Mucosa of gallbladder (tissue), 1 donor: Measurements from ENCODE around the gene FBXW10. TPM values are rescaled to one million over a fixed set of nuclear protein-coding genes. Genes with fewer than 3 reads are reported as not detected.
"Not testable (repeated sequence)": the region's sequence is repeated elsewhere in the genome, so short reads cannot be mapped to it uniquely, and the experiment has no call there.

Experiments used
- DNase-seq: peaks from one replicate; pipeline ENCODE4 v3.0.0-alpha.2; 2020; ENCODE audit warnings: low spot score
- total RNA-seq: library from RNA; stranded (reverse); gene quantifications from one replicate; pipeline ENCODE4 v1.2.1, GENCODE V29; 2021
- donor health status: DM: no; HTN: no; CAD: no.

FBXW10 gene
- total RNA-seq, 1 donor from 2014 or later, result 0.86 TPM

GRCh38 chr17:18750242-18750641, 6.4 kb downstream of the FBXW10 start:
- DNase-seq, result not testable (repeated sequence)

GRCh38 chr17:18753829-18754409, 10.1 kb downstream of the FBXW10 start:
- not testable (repeated sequence) for DNase-seq

GRCh38 chr17:18755969-18756368, 12.1 kb downstream of the FBXW10 start:
- not testable (repeated sequence) for DNase-seq

- DNase-seq, result peak; percentile 12
These were observed 13.7 kb downstream of the FBXW10 start for GRCh38 chr17:18757368-18758044.

- not testable (repeated sequence) for DNase-seq
These were observed 14.5 kb downstream of the FBXW10 start for GRCh38 chr17:18758344-18758743.

- not testable (repeated sequence) for DNase-seq
These were observed 16.4 kb downstream of the FBXW10 start for GRCh38 chr17:18760221-18760620.

GRCh38 chr17:18770572-18770971, 26.7 kb downstream of the FBXW10 start:
- not testable (repeated sequence) for DNase-seq

- DNase-seq, result not testable (repeated sequence)
These were observed 27.2 kb downstream of the FBXW10 start for GRCh38 chr17:18771066-18771465.

- no peak for DNase-seq
These were observed 28.6 kb downstream of the FBXW10 start for GRCh38 chr17:18772471-18772870.

- peak; percentile 97 for DNase-seq
These were observed 37.3 kb downstream of the FBXW10 start, which contains the start of gene TVP23B for GRCh38 chr17:18780991-18781718. TVP23B (plus strand) TSS chr17:18781183; CDS start chr17:18781294, 111 bp downstream.

GRCh38 chr17:18781805-18782204, 38.0 kb downstream of the FBXW10 start:
- DNase-seq, result not testable (repeated sequence)

GRCh38 chr17:18785933-18786332, 42.1 kb downstream of the FBXW10 start:
- not testable (repeated sequence) for DNase-seq

- DNase-seq, result not testable (repeated sequence)
These were observed 43.0 kb downstream of the FBXW10 start for GRCh38 chr17:18786890-18787289.

GRCh38 chr17:18791402-18791801, 47.5 kb downstream of the FBXW10 start:
- DNase-seq, result not testable (repeated sequence)

- not testable (repeated sequence) for DNase-seq
These were observed 51.0 kb downstream of the FBXW10 start for GRCh38 chr17:18794841-18795240.

- DNase-seq, result not testable (repeated sequence)
These were observed 53.0 kb downstream of the FBXW10 start for GRCh38 chr17:18796887-18797286.

GRCh38 chr17:18803458-18804245, 59.8 kb downstream of the FBXW10 start:
- peak; percentile 54 for DNase-seq

- DNase-seq, result not testable (repeated sequence)
These were observed 72.1 kb downstream of the FBXW10 start for GRCh38 chr17:18815924-18816323.

- peak; percentile 58 for DNase-seq
These were observed 72.9 kb downstream of the FBXW10 start for GRCh38 chr17:18816489-18817371.

- not testable (repeated sequence) for DNase-seq
These were observed 77.6 kb downstream of the FBXW10 start for GRCh38 chr17:18821430-18821829.

GRCh38 chr17:18827613-18828012, 83.8 kb downstream of the FBXW10 start:
- not testable (repeated sequence) for DNase-seq
